SW 1271 (cell line): ENCODE results near the gene ZBTB21.

Experiments used
- DNase-seq, 2 experiments: peaks; one replicate each; lab custom pipeline; 2025; lab: John Stamatoyannopoulos, UW

ZBTB21 gene

DNA sequence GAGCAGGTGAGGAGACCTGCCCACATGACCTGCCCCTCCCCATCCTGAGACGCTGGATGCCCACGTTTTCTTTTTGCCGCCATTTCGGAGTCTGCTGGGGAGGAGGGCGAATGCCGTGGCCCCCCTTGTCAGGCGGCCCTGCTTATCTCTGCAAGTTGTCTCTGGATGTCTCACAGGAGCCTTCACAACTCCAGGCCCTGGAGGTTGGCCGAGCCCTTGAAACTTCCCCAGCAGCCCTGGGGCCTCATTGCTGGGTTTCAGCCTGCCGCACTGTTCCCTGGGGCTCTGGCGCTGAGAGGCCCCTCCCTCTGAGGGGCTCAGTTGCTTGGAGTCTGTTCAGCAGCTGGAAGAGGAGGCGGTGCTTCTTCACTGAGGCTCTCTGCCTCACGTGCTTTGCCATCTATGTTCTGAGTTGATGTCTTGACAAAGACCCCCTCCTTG is 29.8 kb upstream of the ZBTB21 start:
- DNase-seq = no peak

DNA sequence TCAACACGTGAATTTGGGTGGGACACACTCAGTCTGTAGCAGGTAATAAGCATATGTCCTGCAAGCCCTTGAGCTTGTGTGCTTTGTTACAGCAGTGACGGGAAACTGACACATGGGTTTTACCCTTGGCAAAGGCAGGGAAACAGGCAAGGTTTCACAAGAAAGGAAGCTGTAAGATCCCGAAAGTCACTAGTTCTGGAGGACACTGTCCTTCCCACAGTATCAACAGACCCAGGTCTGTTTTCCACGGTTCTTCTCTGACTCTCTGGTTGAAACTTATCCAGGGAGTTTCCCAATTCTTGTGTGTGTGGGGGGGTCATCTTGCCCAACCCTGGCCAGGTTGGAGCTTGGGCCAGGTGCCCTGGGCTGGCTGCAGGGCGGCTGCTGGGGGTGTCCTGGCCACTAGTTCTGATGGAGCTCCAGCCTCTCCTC is 29.3 kb upstream of the ZBTB21 start:
- no peak for DNase-seq

DNA sequence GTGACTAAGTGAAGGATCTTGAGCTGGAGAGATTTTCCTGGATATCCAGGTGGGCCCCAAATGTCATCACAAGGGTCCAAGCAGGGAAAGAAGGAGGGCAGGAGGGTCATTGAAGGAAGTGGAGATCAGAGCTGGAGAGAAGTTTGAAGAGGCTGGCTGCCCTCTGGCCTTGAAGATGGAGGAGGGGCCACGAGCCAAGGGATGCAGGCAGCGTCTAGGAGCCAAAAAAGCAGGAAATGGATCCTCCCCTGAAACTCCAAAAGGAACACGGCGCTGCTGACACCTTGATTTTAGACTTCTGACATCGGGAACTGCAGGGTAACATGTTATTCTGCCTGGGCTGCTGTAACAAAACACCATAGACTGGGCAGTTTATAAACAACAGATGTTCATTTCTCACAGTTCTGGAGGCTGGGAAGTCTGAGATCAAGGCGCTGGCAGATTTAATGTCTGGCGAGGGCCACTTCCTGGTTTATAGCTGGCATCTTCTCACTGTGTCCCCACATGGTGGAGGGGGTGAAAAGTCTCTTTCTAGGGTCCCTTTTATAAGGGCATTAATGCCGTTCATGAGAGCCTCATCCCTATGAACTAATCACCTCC is 28.8 kb upstream of the ZBTB21 start:
- DNase-seq = no peak

DNA sequence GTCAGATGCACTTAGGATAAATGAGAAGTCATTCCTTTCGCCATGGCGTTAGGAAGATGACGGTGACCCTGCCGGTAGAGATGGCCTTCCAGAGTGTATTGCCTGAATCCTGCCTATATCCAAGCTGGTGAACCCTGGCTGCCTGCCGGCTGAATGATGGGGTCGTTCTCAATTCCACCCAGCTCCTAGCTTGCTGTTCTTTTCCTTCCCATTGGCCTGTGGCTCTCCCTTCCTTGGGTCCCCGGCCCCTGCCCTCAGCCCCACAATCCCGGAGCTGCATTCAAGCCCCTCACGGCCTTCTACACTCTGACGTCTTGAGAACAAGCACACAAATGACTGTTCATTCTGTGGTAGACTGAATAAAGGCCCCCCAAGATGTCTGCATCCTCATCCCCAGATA is 28.2 kb upstream of the ZBTB21 start:
- no peak for DNase-seq

DNA sequence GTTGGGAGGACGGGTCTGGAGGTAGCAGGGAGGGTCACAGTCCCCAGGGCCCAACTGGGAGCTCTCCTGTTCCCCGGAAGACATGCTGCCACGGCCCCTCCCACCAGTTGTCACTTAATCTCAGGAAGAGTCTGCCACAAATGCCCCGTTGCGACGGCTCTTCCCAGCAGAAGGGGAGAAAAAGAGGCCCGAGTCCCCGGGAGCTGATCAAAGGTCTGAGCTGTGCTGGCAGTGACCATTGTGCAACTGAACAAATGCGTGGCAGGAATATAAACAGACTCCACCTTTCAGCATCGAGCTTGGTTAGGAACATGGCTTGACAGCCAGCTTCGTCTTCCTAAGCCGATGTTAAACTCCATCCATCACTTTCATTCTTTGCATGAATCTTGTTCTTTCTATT is 27.8 kb upstream of the ZBTB21 start:
- DNase-seq = no peak

DNA sequence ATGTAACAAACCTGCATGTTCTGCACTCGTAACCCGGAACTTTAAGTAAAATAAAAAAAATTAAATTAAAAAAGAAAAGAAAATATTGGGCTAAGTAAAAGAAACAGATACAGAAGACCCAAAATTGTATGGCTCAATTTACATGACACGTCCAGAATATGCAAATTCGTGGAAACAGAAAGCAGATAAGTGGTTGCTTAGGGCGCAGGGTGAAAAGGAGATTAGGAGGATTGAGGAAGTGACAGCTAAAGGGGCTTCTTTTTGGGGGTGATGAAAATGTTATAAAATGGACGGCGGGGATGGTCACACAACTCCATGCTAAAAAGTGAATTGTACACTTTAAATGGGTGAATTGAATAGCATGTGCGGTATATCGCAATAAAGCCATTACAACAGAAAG is 27.4 kb upstream of the ZBTB21 start:
- DNase-seq = no peak

DNA sequence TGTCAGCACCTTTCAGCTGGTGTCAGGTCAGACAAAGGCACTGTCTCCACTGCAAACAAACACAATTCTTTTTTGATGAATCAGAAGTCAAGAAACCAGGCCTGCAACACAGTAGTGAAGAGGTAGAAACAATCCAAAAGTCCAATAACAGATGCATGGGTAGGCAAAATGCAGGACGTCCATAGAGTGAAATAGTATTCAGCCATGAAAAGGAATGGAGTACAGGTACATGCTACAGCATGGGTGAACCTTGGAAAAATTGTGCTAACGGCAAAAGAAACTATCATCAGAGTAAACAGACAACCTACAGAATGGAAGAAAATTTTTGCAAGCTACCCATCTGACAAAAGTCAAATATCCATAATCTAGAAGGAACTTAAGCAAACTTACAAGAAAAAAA is 26.2 kb upstream of the ZBTB21 start:
- DNase-seq = no peak

DNA sequence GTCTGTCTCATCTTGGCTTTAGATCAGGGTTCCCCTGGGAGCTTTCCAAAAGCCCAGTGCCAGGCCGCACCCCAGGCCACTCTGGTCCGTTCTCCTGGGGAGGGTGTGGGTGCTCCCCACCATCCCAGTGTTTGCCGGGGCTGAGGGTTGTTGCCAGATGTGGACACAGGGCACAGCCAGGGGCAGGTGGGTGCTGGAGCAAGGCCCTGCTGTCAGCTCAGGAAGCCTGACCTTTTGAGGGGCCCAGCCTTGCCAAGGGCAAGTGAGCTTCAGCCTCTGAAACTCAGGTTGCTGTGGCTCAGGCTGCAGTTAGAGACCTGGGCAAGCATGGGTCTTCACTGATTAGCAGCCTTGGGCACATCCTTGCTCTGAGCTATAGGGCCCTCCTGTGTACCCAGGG is 22.8 kb upstream of the ZBTB21 start:
- no peak for DNase-seq

DNA sequence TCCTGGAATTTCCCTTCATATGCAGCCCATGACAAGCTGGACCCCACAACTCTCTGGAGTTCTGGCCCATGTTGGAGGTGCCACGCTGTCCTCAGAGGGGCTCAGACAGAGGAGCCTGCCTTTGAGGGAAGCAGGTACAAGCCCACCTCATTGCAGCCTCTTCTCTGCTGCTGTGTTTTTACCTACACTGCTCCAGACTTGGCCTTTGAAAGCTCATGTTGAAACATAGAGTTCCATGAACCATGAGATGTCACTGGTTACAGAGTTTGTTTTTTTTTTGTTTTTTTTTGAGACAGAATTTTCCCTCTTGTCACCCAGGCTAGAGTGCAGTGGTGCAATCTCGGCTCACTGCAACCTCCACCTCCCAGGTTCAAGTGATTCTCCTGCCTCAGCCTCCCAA is 22.1 kb upstream of the ZBTB21 start:
- no peak for DNase-seq

DNA sequence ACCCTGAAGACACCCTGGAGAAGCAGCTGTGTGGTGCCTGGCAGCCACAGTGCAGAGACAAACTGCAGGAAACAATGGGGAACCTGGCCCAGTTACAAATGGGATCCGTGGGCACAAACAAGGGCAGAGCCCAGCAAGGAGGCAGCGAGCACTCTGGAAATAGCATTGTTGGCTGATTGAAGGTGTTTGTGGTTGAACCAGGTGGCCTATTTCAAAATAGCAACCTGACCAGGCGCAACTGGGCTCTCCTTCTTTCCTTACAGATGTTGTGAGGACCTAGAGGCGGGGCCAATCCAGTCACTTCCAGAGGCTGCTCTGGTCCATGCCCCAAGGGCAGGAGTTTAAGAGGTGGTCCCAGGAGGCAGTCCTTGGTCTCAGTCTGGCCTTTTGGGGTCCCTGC is 21.7 kb upstream of the ZBTB21 start:
- no peak for DNase-seq

DNA sequence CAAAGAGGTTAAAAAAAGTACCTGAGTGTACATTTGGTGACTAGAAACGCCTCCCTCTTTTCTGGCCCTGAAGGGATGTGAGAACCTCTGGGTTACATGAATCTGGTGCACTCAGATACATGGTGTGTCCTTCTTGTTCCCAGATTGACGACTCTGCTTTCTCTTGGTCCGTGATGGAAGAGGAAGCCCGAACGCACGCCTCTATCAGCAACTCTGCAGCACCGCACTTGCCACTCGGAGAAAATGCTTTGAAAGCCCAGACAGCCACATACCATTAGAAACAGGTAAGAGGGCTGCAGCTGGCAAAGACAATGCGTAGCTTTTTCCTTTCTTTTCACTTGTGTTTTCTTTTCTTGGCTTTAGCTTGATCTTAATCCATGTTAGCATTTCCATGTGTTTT is 21.1 kb upstream of the ZBTB21 start:
- no peak for DNase-seq

DNA sequence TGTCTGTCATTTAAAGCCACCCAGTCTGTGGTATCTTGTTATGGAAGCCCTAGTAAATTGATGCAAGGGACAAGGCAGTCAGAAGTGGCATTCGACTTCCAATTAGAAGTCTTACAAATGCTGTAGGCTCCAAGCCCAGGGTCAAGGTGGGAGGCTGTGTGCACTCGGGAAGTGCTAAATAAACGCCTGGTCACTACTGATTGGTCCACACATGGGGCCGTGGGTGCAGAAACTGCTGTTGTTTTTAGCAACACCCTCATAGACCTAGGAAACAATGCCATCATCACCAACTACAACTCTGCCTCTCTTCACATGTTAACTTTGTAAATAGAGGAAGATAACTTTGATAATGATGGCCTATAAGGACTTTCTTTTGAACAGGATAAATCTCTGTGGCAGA is 20.2 kb upstream of the ZBTB21 start:
- no peak for DNase-seq

DNA sequence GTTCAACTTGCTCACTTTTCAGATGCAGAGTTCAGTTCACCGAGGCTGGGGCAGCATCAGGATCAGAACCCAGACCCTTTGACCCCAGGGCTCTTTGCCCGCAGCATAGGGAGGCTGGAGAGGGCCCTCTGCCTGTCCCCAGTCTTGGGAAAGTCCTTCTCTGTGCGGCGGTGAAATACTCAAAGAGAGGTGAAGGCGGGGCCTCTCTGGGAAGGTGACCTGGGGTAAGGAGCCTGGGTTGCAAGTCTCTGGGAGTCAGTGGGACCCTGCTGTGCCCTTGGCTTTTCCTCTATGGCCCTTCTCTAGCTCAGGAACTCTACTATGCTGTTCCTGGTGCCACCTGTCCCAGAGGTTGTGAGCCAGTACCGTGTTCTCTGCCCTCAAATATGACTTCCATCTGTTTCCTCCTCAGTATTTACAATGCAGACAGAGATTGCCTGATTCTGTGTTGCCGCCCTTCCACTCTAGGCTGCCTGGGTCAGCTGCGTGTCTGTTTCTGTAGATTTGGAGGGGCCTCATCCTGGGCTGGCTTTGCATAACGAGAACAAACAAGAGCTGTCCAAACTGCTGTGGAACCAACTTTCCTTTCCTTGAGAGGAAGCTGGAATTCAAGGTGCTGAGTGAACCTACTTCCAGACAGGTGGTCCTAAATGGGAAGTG is 18.7 kb upstream of the ZBTB21 start:
- no peak for DNase-seq

DNA sequence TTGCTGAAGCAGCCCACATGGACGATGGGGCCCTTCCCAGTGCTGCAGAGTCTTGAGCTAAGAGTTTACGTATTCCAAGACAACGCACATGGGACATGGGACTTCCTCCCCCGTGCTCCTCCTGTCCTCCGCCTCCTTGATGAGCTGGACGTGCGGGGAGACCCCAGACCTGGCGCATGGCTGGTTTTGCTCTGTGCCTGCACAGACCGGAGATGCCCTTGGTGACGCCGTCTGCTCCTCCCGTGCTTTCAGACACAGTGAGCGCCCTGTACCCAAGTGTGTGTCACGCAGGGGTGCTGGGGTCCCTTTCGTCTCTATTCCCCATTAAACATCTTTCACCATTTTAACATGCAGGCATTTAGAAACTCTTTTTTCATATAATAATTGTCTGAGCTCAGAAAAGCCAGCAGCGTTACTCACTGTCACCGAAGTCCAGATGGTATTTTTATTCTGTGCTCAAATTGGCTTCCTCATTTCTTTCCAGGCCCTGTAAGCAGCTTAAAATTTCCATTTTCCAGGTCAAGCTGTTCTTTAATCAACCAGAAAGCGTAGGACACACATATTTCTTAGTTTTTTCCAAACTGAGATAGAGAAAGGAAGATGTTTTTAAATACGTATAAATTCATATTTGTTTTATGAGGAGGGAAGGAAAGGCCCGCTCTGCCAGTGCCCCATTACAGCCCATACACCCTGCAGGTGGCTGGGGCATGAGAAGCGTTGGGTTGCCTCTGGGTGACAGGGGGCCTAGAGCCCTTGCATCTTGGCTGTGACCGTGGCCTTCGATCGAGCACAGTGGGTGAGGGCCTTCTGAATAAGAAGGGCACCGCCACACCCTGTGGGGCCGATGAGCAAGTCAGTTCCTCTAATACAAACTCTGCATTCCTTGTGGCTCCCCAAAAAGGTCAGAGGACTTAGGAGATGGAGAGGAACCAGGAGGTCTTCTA is 17.9 kb upstream of the ZBTB21 start:
- no peak for DNase-seq

DNA sequence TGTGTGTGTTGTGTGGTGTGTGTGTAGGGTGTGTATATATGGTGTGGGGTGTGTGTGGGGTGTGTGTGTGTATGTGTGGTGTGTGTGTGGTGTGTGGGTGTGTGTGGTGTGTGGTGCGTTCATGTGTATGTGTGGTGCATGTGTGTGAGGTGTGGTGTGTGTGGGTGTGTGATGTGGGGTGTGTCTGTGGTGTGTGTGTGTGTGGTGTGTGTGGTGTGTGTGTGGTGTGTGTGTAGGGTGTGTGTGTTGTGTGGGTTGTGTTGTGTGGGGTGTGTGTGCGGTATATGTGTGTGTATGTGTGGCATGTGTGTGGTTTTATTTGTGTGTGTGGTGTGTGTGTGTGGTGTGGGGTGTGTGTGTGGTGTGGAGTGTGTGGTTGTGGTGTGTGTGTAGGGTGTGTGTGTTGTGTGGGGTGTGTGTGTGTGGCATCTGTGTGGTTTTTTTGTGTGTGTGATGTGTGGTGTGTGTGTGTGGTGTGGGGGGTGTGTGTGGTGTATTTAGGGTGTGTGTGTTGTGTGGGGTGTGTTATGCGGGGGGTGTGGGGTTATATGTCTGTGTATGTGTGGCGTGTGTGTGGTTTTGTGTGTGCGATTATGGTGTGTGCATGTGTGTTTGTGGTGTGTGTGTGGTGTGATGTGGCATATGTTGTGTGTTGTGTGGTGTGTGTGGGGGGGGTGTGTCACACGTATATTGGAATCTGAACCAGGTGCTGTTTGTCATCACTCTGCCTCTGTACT is 17.1 kb upstream of the ZBTB21 start:
- no peak for DNase-seq

DNA sequence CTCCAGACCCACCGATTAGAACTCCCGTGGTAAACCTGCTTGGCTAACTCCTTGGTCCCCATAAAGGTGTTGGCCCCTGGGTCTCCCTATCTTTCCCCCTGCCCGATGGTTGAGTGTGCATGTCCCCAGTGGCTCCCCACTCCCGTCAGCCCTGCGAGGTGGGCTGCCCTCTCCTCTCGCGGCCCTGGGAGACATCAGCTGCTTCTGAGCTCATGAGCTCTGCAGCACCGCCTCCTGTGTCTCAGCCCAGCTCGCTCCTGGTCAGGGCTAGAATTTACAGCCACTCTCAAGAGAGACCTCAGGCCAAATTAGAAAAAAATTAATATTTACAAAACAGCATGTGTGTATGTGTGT is 15.9 kb upstream of the ZBTB21 start:
- DNase-seq = no peak

DNA sequence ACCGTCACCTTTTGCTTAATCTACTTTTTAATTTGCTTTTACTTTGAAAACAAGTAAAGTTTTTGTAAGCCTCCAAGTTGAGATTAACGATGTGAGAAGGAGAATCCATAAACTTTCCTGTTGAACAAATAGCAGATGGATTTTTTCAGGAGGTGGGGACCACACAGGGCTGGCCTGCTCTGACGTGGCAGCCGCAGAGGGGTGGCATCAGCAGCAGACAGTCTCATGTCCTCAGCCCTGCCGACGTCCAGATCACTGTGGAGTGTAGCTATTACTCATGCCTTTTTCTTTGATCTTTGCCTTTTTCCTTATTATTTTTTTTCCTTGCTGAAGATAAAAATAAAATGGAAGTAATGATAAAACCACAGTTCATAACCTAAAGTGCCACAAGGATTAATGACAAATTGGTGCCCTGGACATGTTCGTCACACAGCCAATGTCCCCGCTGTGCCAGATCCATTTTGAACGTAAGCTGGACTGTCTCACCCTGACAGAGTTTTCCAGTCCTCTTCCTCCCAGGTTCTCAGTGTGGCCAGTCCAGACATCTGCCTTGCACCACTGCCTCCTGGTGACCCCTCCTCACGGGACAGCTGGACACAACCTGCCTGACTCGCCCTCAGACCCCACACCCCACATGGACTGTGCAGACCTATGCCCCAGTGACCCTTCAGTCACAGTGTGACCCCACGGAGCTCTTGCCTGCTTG is 15.4 kb upstream of the ZBTB21 start:
- DNase-seq = no peak

DNA sequence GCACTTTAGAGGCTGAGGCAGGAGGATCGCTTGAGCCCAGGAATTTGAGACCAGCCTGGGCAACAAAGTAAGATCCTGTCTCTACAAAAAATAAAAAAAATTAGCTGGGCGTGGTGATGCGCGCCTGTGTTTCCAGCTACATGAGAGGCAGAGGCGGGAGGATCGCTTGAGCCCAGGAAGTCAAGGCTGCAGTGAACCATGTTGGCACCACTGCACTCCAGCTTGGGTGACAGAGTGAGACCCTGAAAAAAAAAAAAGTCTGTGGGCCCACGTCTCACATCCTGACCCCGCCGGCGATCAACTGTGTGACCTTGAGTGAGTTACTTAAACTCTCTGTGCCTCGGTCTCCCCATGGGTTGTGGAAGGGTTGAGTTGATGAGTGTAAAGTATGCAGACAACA is 12.7 kb upstream of the ZBTB21 start:
- DNase-seq = no peak

DNA sequence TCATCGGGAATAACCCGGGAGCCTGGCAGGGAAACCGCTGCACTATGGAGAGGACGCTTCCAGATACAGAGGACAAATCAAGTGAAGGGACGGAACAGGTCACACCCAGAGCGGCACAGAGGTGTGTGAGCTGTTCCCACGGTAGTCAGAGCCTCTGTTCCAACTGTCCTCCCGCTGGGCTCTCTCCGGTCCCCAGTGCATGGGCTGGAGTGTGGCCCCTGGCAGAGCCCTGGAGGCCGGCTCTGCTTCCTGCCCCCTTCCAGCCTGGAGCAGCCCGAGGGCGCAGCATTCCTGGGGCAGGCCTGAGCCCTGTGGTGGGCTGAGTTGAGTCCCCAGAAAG is 11.9 kb upstream of the ZBTB21 start:
- no peak for DNase-seq

DNA sequence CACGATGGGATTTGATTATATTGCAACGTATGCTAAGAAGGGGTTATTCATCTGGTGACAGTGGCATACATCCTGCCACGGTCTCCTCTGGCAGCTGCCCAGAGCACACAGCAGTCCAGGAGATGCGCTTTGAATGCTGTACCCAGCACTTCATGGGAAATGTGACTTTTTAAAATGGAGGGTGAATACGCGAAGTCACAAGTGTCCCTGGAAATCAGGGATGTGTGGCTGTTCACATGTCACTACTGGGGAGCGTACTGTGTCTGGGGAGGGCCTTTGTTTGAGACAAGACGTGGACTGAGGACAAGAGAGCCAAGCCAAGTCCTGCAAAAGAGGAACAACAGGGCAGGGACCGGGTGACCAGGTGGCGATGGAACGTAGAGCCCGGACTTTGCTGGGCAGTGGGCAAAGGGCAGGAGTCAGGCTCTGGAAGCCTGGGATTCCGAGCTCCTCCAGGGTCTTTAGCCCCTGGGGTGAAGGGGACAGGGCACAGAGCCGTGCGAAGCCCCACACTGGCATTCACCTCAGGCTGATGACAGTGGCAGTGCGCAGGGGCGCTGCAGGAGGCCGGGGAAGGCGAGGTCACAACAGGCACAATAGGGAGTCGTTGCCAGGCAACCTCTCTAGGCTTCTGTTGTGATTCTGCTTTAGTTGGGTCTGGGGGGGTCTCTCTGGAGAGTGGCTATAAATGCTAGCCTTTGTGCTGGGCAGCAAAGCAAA is 11.4 kb upstream of the ZBTB21 start:
- DNase-seq = no peak

DNA sequence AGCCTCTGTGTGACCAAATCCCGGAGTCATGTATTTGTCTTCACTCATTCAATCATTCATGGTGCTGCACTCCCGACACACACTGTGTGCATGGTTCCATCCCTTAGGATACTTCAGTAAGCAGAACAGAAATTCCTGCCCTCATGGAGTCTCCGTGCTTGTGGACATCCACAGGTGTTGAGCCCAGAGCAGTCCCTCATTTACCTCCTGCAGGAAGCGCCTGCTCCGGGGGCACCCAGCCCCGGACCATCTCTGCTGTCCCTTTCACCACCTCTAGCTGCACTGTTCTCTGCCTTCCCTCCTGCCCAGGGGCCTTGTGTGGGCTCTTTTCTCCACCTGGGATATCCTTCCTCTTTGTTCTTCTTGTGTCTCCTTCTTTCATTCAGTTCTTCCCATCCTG is 9.5 kb upstream of the ZBTB21 start:
- DNase-seq = no peak
